Glutamatergic neuron (in vitro differentiated cells): ENCODE measurements around the gene PLA2G4A. TPM values are rescaled to one million over a fixed set of nuclear protein-coding genes. Genes with fewer than 3 reads are reported as not detected.

Experiments used
- DNase-seq: peaks from one replicate; pipeline ENCODE4 v3.0.0; 2022
- H3K27ac Mint-ChIP-seq: one replicate; pipeline ENCODE4 v1.8.0; 2020; ENCODE audit warnings: mild to moderate bottlenecking, mixed read lengths, inconsistent platforms; ENCODE audit not compliant: unreplicated experiment
- H3K27me3 Mint-ChIP-seq: one replicate; pipeline ENCODE4 v1.8.0; 2020; ENCODE audit warnings: mild to moderate bottlenecking, moderate library complexity, mixed read lengths, inconsistent platforms; ENCODE audit not compliant: unreplicated experiment
- H3K36me3 Mint-ChIP-seq: one replicate; pipeline ENCODE4 v1.8.0; 2020; ENCODE audit warnings: mild to moderate bottlenecking, mixed read lengths, inconsistent platforms; ENCODE audit not compliant: unreplicated experiment
- H3K4me1 Mint-ChIP-seq: one replicate; pipeline ENCODE4 v1.8.0; 2020; ENCODE audit warnings: mild to moderate bottlenecking, low read depth, mixed read lengths, inconsistent platforms; ENCODE audit not compliant: unreplicated experiment
- H3K4me3 Mint-ChIP-seq: one replicate; pipeline ENCODE4 v1.8.0; 2020; ENCODE audit warnings: mild to moderate bottlenecking, mixed read lengths, inconsistent platforms; ENCODE audit not compliant: unreplicated experiment
- H3K9me3 Mint-ChIP-seq: one replicate; pipeline ENCODE4 v1.8.0; 2020; ENCODE audit warnings: mild to moderate bottlenecking, moderate library complexity, mixed read lengths, inconsistent platforms; ENCODE audit not compliant: unreplicated experiment
- CTCF ChIP-seq: fragments of 200-600 bp; sonication (generic); IDR thresholded peaks from one replicate; pipeline ENCODE4 v1.5.0; 2021; ENCODE audit not compliant: partially characterized antibody, unreplicated experiment
- total RNA-seq: library from RNA; stranded (reverse); fragmentation: NEBNext Ultra II Directional; extraction: Animal tissue kit (Norgen Biotek cat#: 25700); gene quantifications from one replicate; pipeline ENCODE4 v1.2.1, GENCODE V29; 2021; ENCODE audit not compliant: unreplicated experiment

PLA2G4A gene
- total RNA-seq, 1 donor from 2014 or later: not detected

GRCh38 chr1:186997877-186998276, 169.1 kb downstream of the PLA2G4A start:
- no peaks in the 10 kb centered on the region for H3K9me3 Mint-ChIP-seq
- H3K4me1 Mint-ChIP-seq: no peaks in the 10 kb centered on the region
- H3K27ac Mint-ChIP-seq: no peak overlapping the region
- no peak for TF ChIP-seq CTCF
- no peaks in the 10 kb centered on the region for H3K36me3 Mint-ChIP-seq
- DNase-seq: no peak
- no peak overlapping the region for H3K4me3 Mint-ChIP-seq
- no peaks in the 10 kb centered on the region for H3K27me3 Mint-ChIP-seq

GRCh38 chr1:186999506-186999905, 170.8 kb downstream of the PLA2G4A start:
- no peak overlapping the region for H3K4me3 Mint-ChIP-seq
- H3K36me3 Mint-ChIP-seq: no peaks in the 10 kb centered on the region
- no peaks in the 10 kb centered on the region for H3K9me3 Mint-ChIP-seq
- no peaks in the 10 kb centered on the region for H3K4me1 Mint-ChIP-seq
- no peak for TF ChIP-seq CTCF
- H3K27me3 Mint-ChIP-seq: peaks cover 2% of the 10 kb centered on the region
- no peak for DNase-seq
- H3K27ac Mint-ChIP-seq: no peak overlapping the region

- no peak for DNase-seq
- no peaks in the 10 kb centered on the region for H3K9me3 Mint-ChIP-seq
- no peak overlapping the region for H3K27ac Mint-ChIP-seq
- no peak overlapping the region for H3K4me3 Mint-ChIP-seq
- peaks cover 2% of the 10 kb centered on the region for H3K27me3 Mint-ChIP-seq
- H3K36me3 Mint-ChIP-seq: peaks cover 2% of the 10 kb centered on the region
- no peak for TF ChIP-seq CTCF
- H3K4me1 Mint-ChIP-seq: no peaks in the 10 kb centered on the region
Observed at GRCh38 chr1:187001198-187001889, 172.6 kb downstream of the PLA2G4A start.

- Mint-ChIP-seq H3K27ac (no peak overlapping the region), H3K36me3 (peaks cover 9% of the 10 kb centered on the region), H3K4me1 (no peaks in the 10 kb centered on the region), H3K9me3 (no peaks in the 10 kb centered on the region), H3K4me3 (no peak overlapping the region), H3K27me3 (peaks cover 2% of the 10 kb centered on the region)
- TF ChIP-seq CTCF: no peak
- no peak for DNase-seq
Observed at GRCh38 chr1:187003353-187003752, 174.6 kb downstream of the PLA2G4A start.

GRCh38 chr1:187006896-187007295, 178.1 kb downstream of the PLA2G4A start:
- no peak for DNase-seq
- Mint-ChIP-seq H3K27me3 (peaks cover 2% of the 10 kb centered on the region), H3K27ac (no peak overlapping the region), H3K9me3 (no peaks in the 10 kb centered on the region), H3K4me1 (no peaks in the 10 kb centered on the region), H3K4me3 (no peak overlapping the region), H3K36me3 (peaks cover 9% of the 10 kb centered on the region)
- no peak for TF ChIP-seq CTCF
